CD14-positive monocyte (primary cell): ENCODE data around the gene GSTT2. TPM values are rescaled to one million over a fixed set of nuclear protein-coding genes. Genes with fewer than 3 reads are reported as not detected.

Experiments used
- DNase-seq, 3 donors: peaks; one replicate each; pipeline ENCODE4 v3.0.0-alpha.2; 2011 to 2022
- H2AFZ ChIP-seq: 2 replicates; pipeline ENCODE4 v1.6.0; 2012; ENCODE audit warnings: mild to moderate bottlenecking, low read depth, low read length, inconsistent platforms; ENCODE audit not compliant: insufficient read depth, poor library complexity, severe bottlenecking
- H3K27ac ChIP-seq, 2 donors: 1 replicate in 1 of 2; 2 replicates in 1 of 2; pipeline ENCODE4 v1.5.1; 2012 to 2013; ENCODE audit warnings: low read length in 2 of 2, control low read depth in 1 of 2, inconsistent platforms in 1 of 2, low read depth in 1 of 2, mild to moderate bottlenecking in 1 of 2
- H3K27me3 ChIP-seq, 2 donors: one replicate each; pipeline versions ENCODE4 v1.6.0 to v1.6.1; 2011 to 2013; ENCODE audit warnings: low read length in 2 of 2; ENCODE audit not compliant: control insufficient read depth in 2 of 2, insufficient read depth in 2 of 2
- H3K36me3 ChIP-seq, 2 donors: replicated peaks in 1 of 2; 1 replicate in 1 of 2; 2 replicates in 1 of 2; pipeline versions ENCODE4 v1.5.1 to v1.6.1; 2012 to 2013; ENCODE audit warnings: low read length in 2 of 2, control low read depth in 1 of 2, inconsistent platforms in 1 of 2, mild to moderate bottlenecking in 1 of 2; ENCODE audit not compliant: insufficient read depth in 2 of 2, control insufficient read depth in 1 of 2
- H3K4me1 ChIP-seq, 2 donors: 1 replicate in 1 of 2; 2 replicates in 1 of 2; pipeline versions ENCODE4 v1.5.1 to v1.6.1; 2012 to 2013; ENCODE audit warnings: low read length in 2 of 2, control low read depth in 1 of 2, inconsistent platforms in 1 of 2, mild to moderate bottlenecking in 1 of 2, moderate library complexity in 1 of 2; ENCODE audit not compliant: insufficient read depth in 2 of 2, control insufficient read depth in 1 of 2
- H3K4me2 ChIP-seq: replicated peaks from 2 replicates; pipeline ENCODE3; 2012; ENCODE audit warnings: low read length, moderate library complexity, mild to moderate bottlenecking; ENCODE audit not compliant: poor library complexity, severe bottlenecking; ENCODE audit errors: extremely low read depth
- H3K4me3 ChIP-seq, 3 experiments: fragments of 200-600 bp in 1 of 3; sonication (generic) in 1 of 3; replicated peaks in 1 of 3; 1 replicate in 2 of 3; 2 replicates in 1 of 3; pipeline ENCODE4 v1.5.1; 2011 to 2013; ENCODE audit warnings: low read length in 3 of 3, mild to moderate bottlenecking in 3 of 3, control low read depth in 2 of 3, low read depth in 2 of 3, inconsistent platforms in 1 of 3, moderate library complexity in 1 of 3
- H3K79me2 ChIP-seq: 2 replicates; pipeline ENCODE4 v1.6.0; 2012; ENCODE audit warnings: mild to moderate bottlenecking, control low read depth, inconsistent platforms, low read length, moderate library complexity; ENCODE audit not compliant: insufficient read depth
- H3K9ac ChIP-seq: 2 replicates; pipeline ENCODE4 v1.6.0; 2017; ENCODE audit warnings: low read length, mild to moderate bottlenecking; ENCODE audit not compliant: insufficient read depth, poor library complexity, severe bottlenecking
- H3K9me3 ChIP-seq, 2 donors: replicated peaks in 1 of 2; 1 replicate in 1 of 2; 2 replicates in 1 of 2; pipeline versions ENCODE4 v1.5.1 to v1.6.1; 2012 to 2013; ENCODE audit warnings: low read length in 2 of 2, control low read depth in 1 of 2; ENCODE audit not compliant: control insufficient read depth in 1 of 2, insufficient read depth in 1 of 2
- H4K20me1 ChIP-seq: 2 replicates; pipeline ENCODE4 v1.6.0; 2012; ENCODE audit warnings: mild to moderate bottlenecking, low read length, control low read depth, moderate library complexity; ENCODE audit not compliant: insufficient read depth
- H3K27ac Mint-ChIP-seq, 7 donors: one replicate each; pipeline ENCODE4 v1.8.0; 2020; ENCODE audit warnings: mild to moderate bottlenecking in 7 of 7, mixed read lengths in 7 of 7, moderate library complexity in 6 of 7, inconsistent platforms in 2 of 7
- H3K27me3 Mint-ChIP-seq, 3 donors: one replicate each; pipeline ENCODE4 v1.8.0; 2021 to 2022; ENCODE audit warnings: low read depth in 3 of 3, mild to moderate bottlenecking in 3 of 3, mixed read lengths in 3 of 3, moderate library complexity in 3 of 3, inconsistent platforms in 1 of 3
- H3K36me3 Mint-ChIP-seq, 2 donors: one replicate each; pipeline ENCODE4 v1.8.0; 2020; ENCODE audit warnings: mixed read lengths in 2 of 2, inconsistent platforms in 1 of 2, mild to moderate bottlenecking in 1 of 2
- H3K4me1 Mint-ChIP-seq: one replicate; pipeline ENCODE4 v1.8.0; 2020; ENCODE audit warnings: mild to moderate bottlenecking, mixed read lengths
- H3K4me3 Mint-ChIP-seq, 2 donors: one replicate each; pipeline ENCODE4 v1.8.0; 2020; ENCODE audit warnings: mild to moderate bottlenecking in 2 of 2, mixed read lengths in 2 of 2, moderate library complexity in 1 of 2
- H3K9me3 Mint-ChIP-seq, 7 donors: one replicate each; pipeline ENCODE4 v1.8.0; 2020 to 2022; ENCODE audit warnings: mixed read lengths in 7 of 7, mild to moderate bottlenecking in 6 of 7, moderate library complexity in 6 of 7, inconsistent platforms in 2 of 7
- WGBS: methylation state at CpG from one replicate; pipeline ENCODE4 v1.1.5; 2013; ENCODE audit warnings: missing lambda C conversion rate; ENCODE audit not compliant: insufficient coverage; 5-methylcytosine and 5-hydroxymethylcytosine counted together
- intact Hi-C, 2 donors: fragments of 100-400 bp; cut with micrococcal nuclease; formaldehyde crosslinking; loops; one replicate each; pipeline versions ENCODE4 v1.15.0 to v1.15.1; 2023
- polyA plus RNA-seq, 3 donors: library from polyadenylated mRNA; depleted of rRNA in 1 of 3; unstranded in 2 of 3; stranded (reverse) in 1 of 3; fragments of 300-500 nt in 2 of 3; fragments of >200 nt in 1 of 3; fragmentation: Illumina TruSeq in 2 of 3; gene quantifications; 1 replicate in 2 of 3; 2 replicates in 1 of 3; pipeline ENCODE4 v1.2.3, GENCODE V29; 2012 to 2021
- TF ChIP-seq, protein P1 (sequence below): fragments of 200-600 bp; IDR thresholded peaks from one replicate; pipeline ENCODE4 v1.8.0; 2022; ENCODE audit warnings: antibody characterized with exemption, mild to moderate bottlenecking

Gene GSTT2
- polyA plus RNA-seq, 3 donors, result 0.15 TPM; not detected in 2

DNA sequence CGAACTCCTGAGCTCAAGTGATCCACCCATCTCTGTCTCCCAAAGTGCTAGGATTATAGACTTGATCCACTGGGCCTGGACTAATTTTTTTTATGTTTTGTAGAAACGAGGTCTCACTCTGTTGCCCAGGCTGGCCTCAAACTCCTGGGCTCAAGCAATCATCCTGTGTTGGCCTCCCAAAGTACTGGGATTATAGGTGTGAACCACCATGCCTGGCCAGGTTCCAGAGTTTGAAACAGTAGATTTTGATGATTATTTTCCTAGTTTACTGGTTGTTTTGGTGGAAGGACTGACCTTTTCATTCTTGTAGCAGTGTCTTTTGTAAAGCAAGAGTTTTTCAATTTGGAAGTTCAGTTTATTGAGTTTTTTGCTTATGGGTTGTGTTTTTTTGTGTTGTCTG, 46.1 kb downstream of the GSTT2 start:
- 89% methylated on average over 2 of the region's 2 CpGs for WGBS
- Histone ChIP-seq H3K4me2 (no peak overlapping the region), H4K20me1 (no peaks in the 10 kb centered on the region), H3K36me3 (peaks cover 8 to 19% of the 10 kb centered on the region in 2 donors), H3K9me3 (no peaks in the 10 kb centered on the region), H3K27me3 (no peaks in the 10 kb centered on the region), H3K9ac (no peak overlapping the region), H3K27ac (no peak overlapping the region), H3K4me3 (no peak overlapping the region), H2AFZ (no peak overlapping the region), H3K4me1 (no peaks in the 10 kb centered on the region), H3K79me2 (peaks cover 14% of the 10 kb centered on the region)
- DNase-seq, result no peak
- Mint-ChIP-seq H3K4me1 (no peaks in the 10 kb centered on the region), H3K27ac (peak overlapping the region in 1 of 7 donors; percentile 34), H3K27me3 (peaks cover 0 to 1% (median 0%) of the 10 kb centered on the region in 3 donors), H3K36me3 (peaks cover 22 to 24% of the 10 kb centered on the region in 2 donors), H3K4me3 (no peak overlapping the region), H3K9me3 (peaks cover 0 to 6% (median 0%) of the 10 kb centered on the region in 7 donors)
- intact Hi-C loops, result no loop called here
- TF ChIP-seq, protein P1, sequence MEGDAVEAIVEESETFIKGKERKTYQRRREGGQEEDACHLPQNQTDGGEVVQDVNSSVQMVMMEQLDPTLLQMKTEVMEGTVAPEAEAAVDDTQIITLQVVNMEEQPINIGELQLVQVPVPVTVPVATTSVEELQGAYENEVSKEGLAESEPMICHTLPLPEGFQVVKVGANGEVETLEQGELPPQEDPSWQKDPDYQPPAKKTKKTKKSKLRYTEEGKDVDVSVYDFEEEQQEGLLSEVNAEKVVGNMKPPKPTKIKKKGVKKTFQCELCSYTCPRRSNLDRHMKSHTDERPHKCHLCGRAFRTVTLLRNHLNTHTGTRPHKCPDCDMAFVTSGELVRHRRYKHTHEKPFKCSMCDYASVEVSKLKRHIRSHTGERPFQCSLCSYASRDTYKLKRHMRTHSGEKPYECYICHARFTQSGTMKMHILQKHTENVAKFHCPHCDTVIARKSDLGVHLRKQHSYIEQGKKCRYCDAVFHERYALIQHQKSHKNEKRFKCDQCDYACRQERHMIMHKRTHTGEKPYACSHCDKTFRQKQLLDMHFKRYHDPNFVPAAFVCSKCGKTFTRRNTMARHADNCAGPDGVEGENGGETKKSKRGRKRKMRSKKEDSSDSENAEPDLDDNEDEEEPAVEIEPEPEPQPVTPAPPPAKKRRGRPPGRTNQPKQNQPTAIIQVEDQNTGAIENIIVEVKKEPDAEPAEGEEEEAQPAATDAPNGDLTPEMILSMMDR, result no peak

- Histone ChIP-seq H3K4me2 (no peak overlapping the region), H3K4me1 (no peaks in the 10 kb centered on the region), H3K9ac (no peak overlapping the region), H4K20me1 (no peaks in the 10 kb centered on the region), H3K9me3 (no peaks in the 10 kb centered on the region), H3K4me3 (no peak overlapping the region), H3K27me3 (no peaks in the 10 kb centered on the region), H3K27ac (no peak overlapping the region), H3K79me2 (peaks cover 16% of the 10 kb centered on the region), H2AFZ (no peak overlapping the region), H3K36me3 (peaks cover 9 to 22% of the 10 kb centered on the region in 2 donors)
- no peak for DNase-seq
- H3K36me3 Mint-ChIP-seq, result peaks cover 20 to 25% of the 10 kb centered on the region in 2 donors
- peaks cover 0 to 6% (median 0%) of the 10 kb centered on the region in 7 donors for H3K9me3 Mint-ChIP-seq
- H3K27me3 Mint-ChIP-seq, result peaks cover 0 to 1% (median 0%) of the 10 kb centered on the region in 3 donors
- intact Hi-C loops, result no loop called here
- no peaks in the 10 kb centered on the region for H3K4me1 Mint-ChIP-seq
- TF ChIP-seq, protein P1, result no peak
- H3K27ac Mint-ChIP-seq, result no peak overlapping the region
- no peak overlapping the region for H3K4me3 Mint-ChIP-seq
- no CpG with 5 or more reads among the region's 3 CpGs for WGBS
Observed at GRCh38 chr22:24026733-24027132, 46.8 kb downstream of the GSTT2 start.
